Cardiac muscle cell (in vitro differentiated cells and primary cell): ENCODE measurements around the gene ARHGAP26. TPM values are rescaled to one million over a fixed set of nuclear protein-coding genes. Genes with fewer than 3 reads are reported as not detected.

Experiments used
- DNase-seq, 2 donors: peaks; one replicate each; pipeline versions ENCODE4 v3.0.0 to v3.0.0-alpha.2; 2010 to 2017; ENCODE audit warnings: low read depth in 1 of 2, low spot score in 1 of 2
- H3K27ac ChIP-seq: fragments of 200-600 bp; sonication (generic); 2 replicates; pipeline ENCODE4 v1.5.1; 2016
- H3K27me3 ChIP-seq: fragments of 200-600 bp; sonication (generic); 2 replicates; pipeline ENCODE4 v1.6.0; 2016; ENCODE audit warnings: control low read depth
- H3K36me3 ChIP-seq: fragments of 200-600 bp; sonication (generic); 2 replicates; pipeline ENCODE4 v1.5.1; 2016; ENCODE audit warnings: control low read depth
- H3K4me1 ChIP-seq: fragments of 200-600 bp; sonication (generic); 2 replicates; pipeline ENCODE4 v1.8.1; 2017; ENCODE audit warnings: low read depth, mild to moderate bottlenecking, mixed run types
- H3K4me3 ChIP-seq: fragments of 200-600 bp; sonication (generic); 2 replicates; pipeline ENCODE4 v1.5.1; 2016; ENCODE audit warnings: mild to moderate bottlenecking
- H3K9me3 ChIP-seq: fragments of 200-600 bp; sonication (generic); 2 replicates; pipeline ENCODE4 v1.5.1; 2017; ENCODE audit warnings: low read depth, mild to moderate bottlenecking, control low read depth
- CTCF ChIP-seq: IDR thresholded peaks from 2 replicates; pipeline ENCODE4 v1.5.1; 2012; ENCODE audit warnings: low read depth, mild to moderate bottlenecking, low read length
- polyA plus RNA-seq: library from polyadenylated mRNA; unstranded; fragments of >200 nt; fragmentation: Nextera tagmentation; extraction: Ambion mirVana; gene quantifications from 2 replicates; pipeline ENCODE4 v1.2.1, GENCODE V29; 2016
- total RNA-seq: library from RNA; depleted of rRNA; stranded (reverse); fragments of >200 nt; gene quantifications from 2 replicates; pipeline ENCODE4 v1.2.3, GENCODE V29; 2016

ARHGAP26 gene
- total and polyA plus RNA-seq, 2 experiments from 2014 or later, result 12.7 to 16.2 TPM

- H3K36me3 ChIP-seq, result no peaks in the 10 kb centered on the region
- TF ChIP-seq CTCF, result no peak
- no peaks in the 10 kb centered on the region for H3K4me1 ChIP-seq
- no peaks in the 10 kb centered on the region for H3K27me3 ChIP-seq
- H3K27ac ChIP-seq, result no peak overlapping the region
- no peaks in the 10 kb centered on the region for H3K9me3 ChIP-seq
- no peak overlapping the region for H3K4me3 ChIP-seq
- DNase-seq, result no peak
Measured at GRCh38 chr5:143247134-143247815, 477.1 kb downstream of the ARHGAP26 start.

- no peak for DNase-seq
- H3K9me3 ChIP-seq, result no peaks in the 10 kb centered on the region
- H3K4me1 ChIP-seq, result no peaks in the 10 kb centered on the region
- no peaks in the 10 kb centered on the region for H3K36me3 ChIP-seq
- H3K27ac ChIP-seq, result no peak overlapping the region
- H3K27me3 ChIP-seq, result no peaks in the 10 kb centered on the region
- no peak overlapping the region for H3K4me3 ChIP-seq
- TF ChIP-seq CTCF, result no peak
Measured at GRCh38 chr5:143248391-143248790, 478.2 kb downstream of the ARHGAP26 start.

- DNase-seq, result peak in 1 of 2 donors; percentile 65
- Histone ChIP-seq H3K36me3 (no peaks in the 10 kb centered on the region), H3K4me3 (no peak overlapping the region), H3K27me3 (no peaks in the 10 kb centered on the region), H3K27ac (no peak overlapping the region), H3K4me1 (no peaks in the 10 kb centered on the region), H3K9me3 (no peaks in the 10 kb centered on the region)
- no peak for TF ChIP-seq CTCF
Measured at GRCh38 chr5:143248822-143249579, 478.8 kb downstream of the ARHGAP26 start.

GRCh38 chr5:143249851-143250250 is 479.7 kb downstream of the ARHGAP26 start:
- no peak overlapping the region for H3K4me3 ChIP-seq
- no peaks in the 10 kb centered on the region for H3K36me3 ChIP-seq
- H3K4me1 ChIP-seq, result no peaks in the 10 kb centered on the region
- H3K9me3 ChIP-seq, result no peaks in the 10 kb centered on the region
- TF ChIP-seq CTCF, result no peak
- H3K27me3 ChIP-seq, result no peaks in the 10 kb centered on the region
- no peak overlapping the region for H3K27ac ChIP-seq
- DNase-seq, result no peak

- Histone ChIP-seq H3K27me3 (no peaks in the 10 kb centered on the region), H3K36me3 (no peaks in the 10 kb centered on the region), H3K9me3 (no peaks in the 10 kb centered on the region), H3K4me1 (no peaks in the 10 kb centered on the region), H3K27ac (no peak overlapping the region), H3K4me3 (no peak overlapping the region)
- no peak for DNase-seq
- no peak for TF ChIP-seq CTCF
Measured at GRCh38 chr5:143251190-143251589, 481.0 kb downstream of the ARHGAP26 start.
